ENCODE results near the gene SIRT7. TPM values are rescaled to one million over a fixed set of nuclear protein-coding genes. Genes with fewer than 3 reads are reported as not detected.

Gene SIRT7
- total RNA-seq, 1 donor from 2014 or later: 32.8 TPM

- Histone ChIP-seq H3K4me1 (peaks cover 63% of the 10 kb centered on the region), H3K27ac (peak overlapping the region; percentile 97), H3K9me3 (no peaks in the 10 kb centered on the region), H3K27me3 (ENCODE audit: low read depth) (no peaks in the 10 kb centered on the region), H3K4me3 (peak overlapping the region; percentile 72), H3K36me3 (peaks cover 44% of the 10 kb centered on the region)
- peak; percentile 78 for DNase-seq
- intact Hi-C loops (cut with DNase I): no loop called here
- peak; percentile 20 to 31 for ATAC-seq
- TF ChIP-seq CTCF (IDR thresholded peaks at IDR 0.05): no peak
Measured at GRCh38 chr17:81870131-81870980, 47.6 kb downstream of the SIRT7 start.

GRCh38 chr17:81869221-81870130 is 48.5 kb downstream of the SIRT7 start:
- Histone ChIP-seq H3K4me1 (peaks cover 63% of the 10 kb centered on the region), H3K27me3 (ENCODE audit: low read depth) (no peaks in the 10 kb centered on the region), H3K36me3 (peaks cover 52% of the 10 kb centered on the region), H3K27ac (peak overlapping the region; percentile 97), H3K9me3 (no peaks in the 10 kb centered on the region), H3K4me3 (peak overlapping the region; percentile 72)
- DNase-seq (no peak), ATAC-seq (peak; percentile 14 to 17)
- TF ChIP-seq CTCF (IDR thresholded peaks at IDR 0.05): peak; percentile 90
- intact Hi-C loops (cut with DNase I): no loop called here

- DNase-seq: no peak
- ATAC-seq: no peak
- intact Hi-C loops (cut with DNase I): no loop called here
- H3K27ac ChIP-seq: peak overlapping the region; percentile 97
- H3K9me3 ChIP-seq: no peaks in the 10 kb centered on the region
- no peaks in the 10 kb centered on the region for H3K27me3 ChIP-seq (ENCODE audit: low read depth)
- peaks cover 68% of the 10 kb centered on the region for H3K4me1 ChIP-seq
- peaks cover 59% of the 10 kb centered on the region for H3K36me3 ChIP-seq
- H3K4me3 ChIP-seq: peak overlapping the region; percentile 72
- TF ChIP-seq CTCF (IDR thresholded peaks at IDR 0.05): no peak
Measured at GRCh38 chr17:81868674-81869220, 49.2 kb downstream of the SIRT7 start.

- ATAC-seq (no peak), DNase-seq (no peak)
- intact Hi-C loops (cut with DNase I): no loop called here
- peak overlapping the region; percentile 97 for H3K27ac ChIP-seq
- no peak overlapping the region for H3K4me3 ChIP-seq
- H3K27me3 ChIP-seq (ENCODE audit: low read depth): no peaks in the 10 kb centered on the region
- H3K4me1 ChIP-seq: peaks cover 72% of the 10 kb centered on the region
- no peaks in the 10 kb centered on the region for H3K9me3 ChIP-seq
- H3K36me3 ChIP-seq: peaks cover 65% of the 10 kb centered on the region
- no peak for TF ChIP-seq CTCF (IDR thresholded peaks at IDR 0.05)
Measured at GRCh38 chr17:81867991-81868673, 49.8 kb downstream of the SIRT7 start.
